HG03064 (cell line): ENCODE data around the gene AVEN.
"Not testable (repeated sequence)": the region's sequence is repeated elsewhere in the genome, so short reads cannot be mapped to it uniquely, and the experiment has no call there.

Source experiments
- ATAC-seq: cut with Tn5 transposase; IDR thresholded peaks from one replicate; pipeline ENCODE4 v1.9.1; 2021; ENCODE audit warnings: low read depth; ENCODE audit not compliant: unreplicated experiment

Gene AVEN

GRCh38 chr15:34038871-34039789 is at the start of gene AVEN:
AVEN (minus strand) TSS chr15:34039204; CDS start chr15:34039046, 158 bp downstream.
- ATAC-seq, result peak; percentile 51

GRCh38 chr15:34085746-34086145 is 46.7 kb upstream of the AVEN start:
- no peak for ATAC-seq

DNA sequence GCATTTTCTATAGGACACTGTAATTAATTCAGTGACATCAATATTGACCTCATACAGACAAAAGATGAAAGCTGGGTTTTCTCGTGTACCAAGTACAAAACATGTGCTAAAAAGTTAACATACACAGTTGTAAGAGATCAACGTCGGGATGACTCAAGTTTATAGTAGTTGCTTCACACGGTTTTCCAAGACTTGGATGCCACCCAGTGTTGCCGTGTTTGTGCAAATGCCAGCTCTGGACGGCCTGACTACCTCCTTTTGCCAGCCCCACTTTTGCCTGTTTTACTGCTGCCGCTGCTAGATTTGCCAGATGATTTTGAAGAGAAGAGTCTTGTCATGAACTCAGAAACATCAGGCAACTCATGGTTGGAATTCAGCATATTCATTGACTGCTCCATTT is 45.1 kb upstream of the AVEN start:
- ATAC-seq, result no peak

GRCh38 chr15:34079904-34080303 is 40.9 kb upstream of the AVEN start:
- no peak for ATAC-seq

DNA sequence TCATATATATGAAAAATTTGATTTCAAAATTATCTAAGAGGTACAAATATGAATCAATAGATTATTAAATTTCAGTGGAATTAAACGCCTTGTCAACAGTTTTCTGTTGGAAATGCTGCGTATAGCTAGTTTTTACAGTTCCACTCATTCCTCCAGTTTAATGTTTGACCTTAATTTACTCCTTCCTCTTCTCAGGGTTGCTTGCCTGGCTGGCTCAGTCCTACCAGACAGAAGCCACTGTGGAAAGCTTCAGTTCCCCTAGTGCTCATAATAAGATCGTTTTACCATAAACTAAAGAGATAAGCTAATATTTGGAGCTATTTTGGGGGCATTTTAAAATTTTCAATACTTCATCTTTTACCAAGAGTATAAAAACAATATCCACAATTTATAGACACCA is 39.9 kb upstream of the AVEN start:
- ATAC-seq, result no peak

DNA sequence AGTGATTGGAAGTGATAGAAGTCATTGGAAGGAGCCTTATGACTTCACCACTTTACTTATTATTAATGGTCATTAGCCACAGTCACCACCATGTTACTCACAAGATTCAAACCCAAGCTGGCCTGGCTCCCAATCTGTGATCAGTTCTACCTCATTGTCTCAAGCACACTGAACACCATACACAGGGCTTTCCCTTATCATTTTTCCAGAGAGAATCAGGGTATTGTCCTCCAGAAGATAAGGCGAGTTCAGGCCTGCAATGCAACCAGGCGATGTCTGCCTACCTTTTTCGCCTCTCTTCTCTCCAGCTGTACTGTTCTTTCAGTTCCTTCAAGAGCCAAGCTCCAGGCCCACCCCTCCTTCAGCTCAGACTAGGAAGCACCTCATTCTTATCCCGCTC is 37.8 kb upstream of the AVEN start:
- no peak for ATAC-seq

DNA sequence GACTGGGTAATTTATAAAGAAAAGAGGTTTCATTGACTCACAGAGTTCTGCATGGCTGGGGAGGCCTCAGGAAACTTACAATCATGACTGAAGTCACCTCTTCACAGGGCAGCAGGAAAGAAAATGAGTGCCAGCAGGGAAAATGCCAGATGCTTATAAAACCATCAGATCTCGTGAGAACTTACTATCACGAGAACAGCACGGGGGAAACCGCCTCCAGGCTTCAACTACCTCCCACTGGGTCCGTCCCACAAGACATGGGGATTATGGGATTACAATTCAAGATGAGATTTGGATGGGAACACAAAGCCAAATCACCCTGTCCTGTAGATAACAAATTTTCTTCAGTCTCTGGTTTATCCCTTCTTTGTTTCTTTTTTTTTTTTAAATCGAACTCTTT is 31.0 kb upstream of the AVEN start:
- ATAC-seq, result no peak

GRCh38 chr15:34065941-34066340 is 26.9 kb upstream of the AVEN start:
- ATAC-seq, result no peak

- no peak for ATAC-seq
Observed at GRCh38 chr15:34065261-34065660, 26.3 kb upstream of the AVEN start.

GRCh38 chr15:34064438-34064837 is 25.4 kb upstream of the AVEN start:
- ATAC-seq, result no peak

- ATAC-seq, result no peak
Observed at GRCh38 chr15:34059946-34060345, 20.9 kb upstream of the AVEN start.

DNA sequence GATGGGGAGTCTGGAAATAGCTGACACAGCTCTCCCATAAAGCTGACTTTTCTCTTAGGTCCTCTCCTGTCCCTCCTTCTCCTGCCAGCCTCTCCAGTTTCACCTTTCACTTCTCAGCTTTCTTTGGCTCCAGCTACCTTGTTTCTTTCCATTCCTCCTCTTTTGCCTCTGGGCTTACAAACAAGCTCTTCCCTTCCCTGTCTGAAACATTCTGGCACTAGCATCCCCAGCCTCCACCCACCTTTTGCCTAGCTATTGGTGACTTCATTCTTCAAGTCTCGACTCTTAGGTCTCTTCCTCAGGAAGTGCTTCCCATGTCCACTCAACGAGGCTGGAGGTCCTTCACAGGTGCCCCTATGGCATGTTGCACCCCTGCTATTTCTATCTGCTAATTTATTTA is 20.5 kb upstream of the AVEN start:
- no peak for ATAC-seq

GRCh38 chr15:34056911-34057310 is 17.9 kb upstream of the AVEN start:
- ATAC-seq, result no peak

GRCh38 chr15:34055868-34056595 is 17.0 kb upstream of the AVEN start:
- no peak for ATAC-seq

GRCh38 chr15:34054081-34054707 is 15.2 kb upstream of the AVEN start:
- ATAC-seq, result no peak

DNA sequence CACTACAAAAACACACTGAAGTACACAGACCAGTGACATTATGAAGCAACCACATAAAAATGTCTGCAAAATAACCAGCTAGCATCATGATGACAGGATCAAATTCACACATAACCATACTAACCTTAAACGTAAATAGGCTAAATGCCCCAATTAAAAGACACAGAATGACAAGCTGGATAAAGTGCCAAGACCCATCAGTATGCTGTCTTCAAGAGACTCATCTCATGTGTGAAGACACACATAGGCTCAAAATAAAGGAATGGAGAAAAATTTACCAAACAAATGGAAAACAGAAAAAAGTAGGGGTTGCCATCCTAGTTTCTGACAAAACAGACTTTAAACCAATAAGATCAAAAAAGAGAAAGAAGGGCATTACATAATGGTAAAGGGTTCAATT is 11.4 kb upstream of the AVEN start:
- not testable (repeated sequence) for ATAC-seq

GRCh38 chr15:34049112-34049511 is 10.1 kb upstream of the AVEN start:
- no peak for ATAC-seq

GRCh38 chr15:34047893-34048775 is 9.1 kb upstream of the AVEN start:
- no peak for ATAC-seq

GRCh38 chr15:34046471-34047145 is 7.6 kb upstream of the AVEN start:
- no peak for ATAC-seq

- ATAC-seq, result no peak
Observed at GRCh38 chr15:34043813-34044212, 4.8 kb upstream of the AVEN start.
